Cardiac septum (tissue), 1 donor: ENCODE data around the gene TNKS1BP1. TPM values are rescaled to one million over a fixed set of nuclear protein-coding genes. Genes with fewer than 3 reads are reported as not detected.

ENCODE experiments used
- DNase-seq: peaks from one replicate; pipeline ENCODE4 v3.0.0-alpha.2; 2020; ENCODE audit warnings: low spot score
- intact Hi-C: fragments of 100-400 bp; cut with DNase I; formaldehyde crosslinking; loops from one replicate; pipeline ENCODE4 v1.14.0; 2022
- total RNA-seq: library from RNA; stranded (reverse); fragmentation: NEBNext Ultra II Directional; extraction: Animal tissue kit (Norgen Biotek cat#: 25700); gene quantifications from one replicate; pipeline ENCODE4 v1.2.1, GENCODE V29; 2021
- donor health status: DM: no; HTN: no; CAD: no.

The TNKS1BP1 gene
- total RNA-seq, 1 donor from 2014 or later: 36.2 TPM

GRCh38 chr11:57336111-57336666, 11.4 kb upstream of the TNKS1BP1 start:
- intact Hi-C loops: loop anchor here (5.0 kb wide), 1 partner anchor 196 kb away; the partner anchor contains the start of gene TIMM10
- no peak for DNase-seq

- peak; percentile 95 for DNase-seq
- intact Hi-C loops: loop anchor here (5.0 kb wide), 1 partner anchor 197 kb away; the partner anchor contains the start of gene TIMM10
Measured at GRCh38 chr11:57335343-57336110, 10.8 kb upstream of the TNKS1BP1 start, which contains the start of gene SSRP1. Gene SSRP1 (minus strand): TSS chr11:57335892. CDS start chr11:57335121, 771 bp downstream.

- intact Hi-C loops: loop anchor here (5.0 kb wide), 1 partner anchor 197 kb away; the partner anchor contains the start of gene TIMM10
- no peak for DNase-seq
Measured at GRCh38 chr11:57335023-57335342, 10.2 kb upstream of the TNKS1BP1 start.

- intact Hi-C loops: no loop called here
- DNase-seq: no peak
Measured at GRCh38 chr11:57332694-57333440, 8.1 kb upstream of the TNKS1BP1 start.

- no peak for DNase-seq
- intact Hi-C loops: no loop called here
Measured at GRCh38 chr11:57331720-57332119, 7.0 kb upstream of the TNKS1BP1 start.

GRCh38 chr11:57330029-57330428, 5.3 kb upstream of the TNKS1BP1 start:
- intact Hi-C loops: no loop called here
- DNase-seq: no peak

GRCh38 chr11:57327721-57328120, 3.0 kb upstream of the TNKS1BP1 start:
- intact Hi-C loops: no loop called here
- no peak for DNase-seq

GRCh38 chr11:57325735-57326048, 940 bp upstream of the TNKS1BP1 start:
- intact Hi-C loops: no loop called here
- no peak for DNase-seq

GRCh38 chr11:57324154-57324885, 432 bp downstream of the TNKS1BP1 start:
- no peak for DNase-seq

GRCh38 chr11:57323855-57324153, 948 bp downstream of the TNKS1BP1 start:
- intact Hi-C loops: loop anchor here (5.0 kb wide), 2 partner anchors 47 to 122 kb away; no protein-coding TSS in a partner anchor
- no peak for DNase-seq

More at GRCh38 chr11:57324154-57324885, 432 bp downstream of the TNKS1BP1 start:
- intact Hi-C loops: loop anchor here (5.0 kb wide), 2 partner anchors 47 to 122 kb away; no protein-coding TSS in a partner anchor

- DNase-seq: no peak
- intact Hi-C loops: loop anchor here (5.0 kb wide), 2 partner anchors 46 to 121 kb away; no protein-coding TSS in a partner anchor
Measured at GRCh38 chr11:57323167-57323854, 1.4 kb downstream of the TNKS1BP1 start.

- intact Hi-C loops: loop anchor here (5.0 kb wide), 2 partner anchors 45 to 120 kb away; no protein-coding TSS in a partner anchor
- DNase-seq: peak; percentile 91
Measured at GRCh38 chr11:57322256-57323166, 2.2 kb downstream of the TNKS1BP1 start.

- intact Hi-C loops: loop anchor here (5.0 kb wide), 2 partner anchors 44 to 119 kb away; no protein-coding TSS in a partner anchor
- DNase-seq: no peak
Measured at GRCh38 chr11:57321388-57322255, 3.1 kb downstream of the TNKS1BP1 start.

- intact Hi-C loops: loop anchor here (5.0 kb wide), 2 partner anchors 44 to 119 kb away; no protein-coding TSS in a partner anchor
Measured at GRCh38 chr11:57320719-57321387, 3.9 kb downstream of the TNKS1BP1 start.

GRCh38 chr11:57320067-57320718, 4.6 kb downstream of the TNKS1BP1 start:
- no peak for DNase-seq
- intact Hi-C loops: loop anchor here (5.0 kb wide), 2 partner anchors 43 to 118 kb away; no protein-coding TSS in a partner anchor

More at GRCh38 chr11:57320719-57321387, 3.9 kb downstream of the TNKS1BP1 start:
- DNase-seq: no peak

- intact Hi-C loops: no loop called here
- no peak for DNase-seq
Measured at GRCh38 chr11:57318178-57318577, 6.6 kb downstream of the TNKS1BP1 start.
